ENCODE measurements around the gene RPUSD1.

GRCh38 chr16:796296-797119, 8.3 kb upstream of the RPUSD1 start:
- TF ChIP-seq CTCF (optimal IDR thresholded peaks at IDR 0.05 in 1 of 3, IDR thresholded peaks at IDR 0.05 in 1 of 3, conservative IDR thresholded peaks at IDR 0.05 in 1 of 3; ENCODE audit: extremely low read depth in 1 of 3, insufficient read depth in 2 of 3, low read length in 3 of 3) = no peak
- no peak for TF ChIP-seq EZH2 (IDR thresholded peaks at IDR 0.05; ENCODE audit: low read length)

Data from keratinocyte (primary cell).